ENCODE data around the gene EXTL1.

EXTL1 gene

GRCh38 chr1:25997828-25998761 is 23.5 kb upstream of the EXTL1 start, which contains the start of gene PAFAH2:
PAFAH2 (minus strand) TSS chr1:25998063; CDS start chr1:25990816, 7,247 bp downstream.
- DNase-seq = peak; percentile 99

- no peak for DNase-seq
Observed at GRCh38 chr1:25999041-25999800, 22.4 kb upstream of the EXTL1 start.

GRCh38 chr1:26003262-26003661 is 18.3 kb upstream of the EXTL1 start:
- DNase-seq = no peak

GRCh38 chr1:26003756-26004155 is 17.8 kb upstream of the EXTL1 start:
- no peak for DNase-seq

GRCh38 chr1:26005434-26006105 is 16.0 kb upstream of the EXTL1 start:
- no peak for DNase-seq

- DNase-seq = no peak
Observed at GRCh38 chr1:26006710-26007109, 14.9 kb upstream of the EXTL1 start.

- DNase-seq = no peak
Observed at GRCh38 chr1:26009796-26010447, 11.7 kb upstream of the EXTL1 start.

GRCh38 chr1:26010825-26011224 is 10.8 kb upstream of the EXTL1 start:
- peak; percentile 31 for DNase-seq

GRCh38 chr1:26012864-26013263 is 8.7 kb upstream of the EXTL1 start:
- DNase-seq = no peak

- no peak for DNase-seq
Observed at GRCh38 chr1:26014179-26014578, 7.4 kb upstream of the EXTL1 start.

- DNase-seq = no peak
Observed at GRCh38 chr1:26015358-26015757, 6.2 kb upstream of the EXTL1 start.

GRCh38 chr1:26016258-26016952 is 5.2 kb upstream of the EXTL1 start:
- no peak for DNase-seq

GRCh38 chr1:26016953-26017545 is 4.5 kb upstream of the EXTL1 start:
- no peak for DNase-seq

GRCh38 chr1:26017606-26018005 is 4.0 kb upstream of the EXTL1 start:
- no peak for DNase-seq

- DNase-seq = no peak
Observed at GRCh38 chr1:26019641-26020315, 1.8 kb upstream of the EXTL1 start.

GRCh38 chr1:26020330-26020768 is 1.2 kb upstream of the EXTL1 start:
- DNase-seq = no peak

- DNase-seq = no peak
Observed at GRCh38 chr1:26020941-26021646, 481 bp upstream of the EXTL1 start.

GRCh38 chr1:26022404-26022779 is 817 bp downstream of the EXTL1 start:
- no peak for DNase-seq

GRCh38 chr1:26023009-26023408 is 1.4 kb downstream of the EXTL1 start:
- DNase-seq = no peak

GRCh38 chr1:26023826-26024225 is 2.3 kb downstream of the EXTL1 start:
- DNase-seq = no peak

All from NCI-H2029 (cell line).